Measurements from ENCODE around the gene SYT2. TPM values are rescaled to one million over a fixed set of nuclear protein-coding genes. Genes with fewer than 3 reads are reported as not detected.

Gene SYT2
- total RNA-seq, 1 experiment from 2014 or later = 0.09 TPM

DNA sequence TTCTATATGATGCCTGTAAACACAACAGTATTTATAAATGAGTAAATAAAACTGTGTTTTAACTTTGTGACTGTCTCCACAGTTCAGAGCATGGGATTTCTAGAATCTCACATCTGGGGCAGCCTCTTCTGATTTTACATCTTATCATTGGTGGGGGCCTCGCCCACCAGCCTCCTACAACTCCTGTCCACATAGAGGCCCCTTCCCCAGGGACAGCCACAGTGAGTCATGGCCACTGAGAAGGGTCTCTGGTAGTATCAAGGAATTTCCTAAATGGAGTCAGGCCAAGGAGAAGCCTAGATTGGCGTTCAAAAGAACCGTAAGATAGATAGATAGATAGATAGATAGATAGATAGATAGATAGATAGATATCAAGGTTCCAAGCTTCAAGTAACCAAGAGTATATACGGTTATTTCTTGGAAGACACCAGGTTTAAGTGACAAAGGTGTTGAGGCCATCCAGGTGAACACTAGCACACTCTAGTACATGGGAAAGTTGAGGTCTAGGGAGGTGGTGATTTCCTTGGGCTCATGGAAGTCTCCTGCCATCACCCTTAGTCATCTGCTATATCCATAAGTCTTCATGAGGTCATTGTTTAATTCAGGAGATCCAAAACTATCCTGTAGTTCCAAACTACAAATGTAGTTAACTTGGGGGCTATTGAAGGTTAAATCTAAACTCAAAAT, 121.6 kb downstream of the SYT2 start:
- peaks cover 6% of the 10 kb centered on the region for H3K36me3 Mint-ChIP-seq (ENCODE audit: insufficient read depth, unreplicated experiment)

DNA sequence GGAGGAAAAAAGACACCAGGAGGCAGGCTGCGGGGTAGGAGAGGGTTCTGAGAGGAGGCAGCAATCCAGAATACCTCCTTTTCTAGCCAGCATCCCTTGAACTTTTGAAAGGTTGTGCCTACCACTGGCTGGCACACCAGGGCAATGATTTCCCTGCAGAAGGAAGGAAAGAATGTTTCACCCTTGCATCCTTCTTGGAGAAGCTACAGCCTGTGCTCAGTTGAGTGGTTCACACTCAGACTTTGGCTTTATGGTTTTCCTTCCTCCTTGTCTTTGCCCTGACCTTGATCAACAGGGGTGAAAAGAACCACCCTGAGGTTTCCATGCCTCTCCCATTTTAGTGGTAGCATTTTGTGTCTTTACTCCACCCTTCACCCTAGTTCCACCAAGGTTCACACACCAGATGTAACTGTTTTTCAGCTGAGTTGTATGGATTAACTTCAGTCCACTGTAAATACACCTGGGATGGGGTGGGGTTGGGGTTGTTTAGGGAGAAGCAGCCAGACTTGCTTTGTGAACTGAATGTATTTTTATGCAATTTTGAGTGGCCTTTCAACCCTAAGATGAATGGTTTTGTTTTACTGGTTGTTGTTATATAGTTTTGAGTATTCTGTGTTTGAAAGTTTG, 122.3 kb downstream of the SYT2 start:
- H3K4me3 Mint-ChIP-seq (ENCODE audit: unreplicated experiment) = peak overlapping the region; percentile 6
- H3K27ac Mint-ChIP-seq (ENCODE audit: unreplicated experiment) = peak overlapping the region; percentile 88
- Histone ChIP-seq H3K27me3 (replicated peaks; ENCODE audit: control insufficient read depth, insufficient read depth, low read length) (no peaks in the 10 kb centered on the region), H3K4me1 (peaks cover 21% of the 10 kb centered on the region), H3K36me3 (ENCODE audit: control insufficient read depth, insufficient read depth, low read length) (no peaks in the 10 kb centered on the region), H3K9me3 (no peaks in the 10 kb centered on the region), H3K4me3 (ENCODE audit: low read depth, low read length) (no peak overlapping the region)
- POLR2A ChIA-PET = no interaction called here
- no peaks in the 10 kb centered on the region for H3K27me3 Mint-ChIP-seq (ENCODE audit: insufficient read depth, unreplicated experiment)
- BruUV-seq (replicated peaks) = no TSS peak
- DNase-seq = no peak
- peaks cover 6% of the 10 kb centered on the region for H3K36me3 Mint-ChIP-seq (ENCODE audit: insufficient read depth, unreplicated experiment)
- TF ChIP-seq, protein P1, sequence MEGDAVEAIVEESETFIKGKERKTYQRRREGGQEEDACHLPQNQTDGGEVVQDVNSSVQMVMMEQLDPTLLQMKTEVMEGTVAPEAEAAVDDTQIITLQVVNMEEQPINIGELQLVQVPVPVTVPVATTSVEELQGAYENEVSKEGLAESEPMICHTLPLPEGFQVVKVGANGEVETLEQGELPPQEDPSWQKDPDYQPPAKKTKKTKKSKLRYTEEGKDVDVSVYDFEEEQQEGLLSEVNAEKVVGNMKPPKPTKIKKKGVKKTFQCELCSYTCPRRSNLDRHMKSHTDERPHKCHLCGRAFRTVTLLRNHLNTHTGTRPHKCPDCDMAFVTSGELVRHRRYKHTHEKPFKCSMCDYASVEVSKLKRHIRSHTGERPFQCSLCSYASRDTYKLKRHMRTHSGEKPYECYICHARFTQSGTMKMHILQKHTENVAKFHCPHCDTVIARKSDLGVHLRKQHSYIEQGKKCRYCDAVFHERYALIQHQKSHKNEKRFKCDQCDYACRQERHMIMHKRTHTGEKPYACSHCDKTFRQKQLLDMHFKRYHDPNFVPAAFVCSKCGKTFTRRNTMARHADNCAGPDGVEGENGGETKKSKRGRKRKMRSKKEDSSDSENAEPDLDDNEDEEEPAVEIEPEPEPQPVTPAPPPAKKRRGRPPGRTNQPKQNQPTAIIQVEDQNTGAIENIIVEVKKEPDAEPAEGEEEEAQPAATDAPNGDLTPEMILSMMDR (IDR thresholded peaks at IDR 0.05; ENCODE audit: insufficient read depth in 1 of 2, low read depth in 1 of 2, low read length in 1 of 2, severe bottlenecking in 1 of 2, unreplicated experiment in 1 of 2) = no peak
- no peaks in the 10 kb centered on the region for H3K9me3 Mint-ChIP-seq (ENCODE audit: unreplicated experiment)
- CTCF ChIA-PET = no interaction called here
- intact Hi-C loops (cut with micrococcal nuclease; ENCODE audit: unreplicated experiment) = no loop called here
- H3K4me1 Mint-ChIP-seq (ENCODE audit: low read depth, unreplicated experiment) = peaks cover 20% of the 10 kb centered on the region

More for the DNA sequence above, 121.6 kb downstream of the SYT2 start:
- H3K27me3 ChIP-seq (replicated peaks; ENCODE audit: control insufficient read depth, insufficient read depth, low read length) = no peaks in the 10 kb centered on the region
- DNase-seq = no peak
- CTCF ChIA-PET = interaction anchor here (0.6 kb wide), 1 partner anchor 128 kb away, joined by 3 read pairs; no protein-coding TSS in a partner anchor
- BruUV-seq (replicated peaks) = no TSS peak
- peaks cover 21% of the 10 kb centered on the region for H3K4me1 ChIP-seq
- no peaks in the 10 kb centered on the region for H3K9me3 ChIP-seq
- POLR2A ChIA-PET = no interaction called here
- Mint-ChIP-seq H3K27ac (ENCODE audit: unreplicated experiment) (peak overlapping the region; percentile 88), H3K4me1 (ENCODE audit: low read depth, unreplicated experiment) (peaks cover 20% of the 10 kb centered on the region), H3K27me3 (ENCODE audit: insufficient read depth, unreplicated experiment) (no peaks in the 10 kb centered on the region), H3K9me3 (ENCODE audit: unreplicated experiment) (no peaks in the 10 kb centered on the region), H3K4me3 (ENCODE audit: unreplicated experiment) (no peak overlapping the region)
- TF ChIP-seq, protein P1 (IDR thresholded peaks at IDR 0.05; ENCODE audit: insufficient read depth in 1 of 2, low read depth in 1 of 2, low read length in 1 of 2, severe bottlenecking in 1 of 2, unreplicated experiment in 1 of 2) = no peak
- no peaks in the 10 kb centered on the region for H3K36me3 ChIP-seq (ENCODE audit: control insufficient read depth, insufficient read depth, low read length)
- H3K4me3 ChIP-seq (ENCODE audit: low read depth, low read length) = no peak overlapping the region
- intact Hi-C loops (cut with micrococcal nuclease; ENCODE audit: unreplicated experiment) = no loop called here

DNA sequence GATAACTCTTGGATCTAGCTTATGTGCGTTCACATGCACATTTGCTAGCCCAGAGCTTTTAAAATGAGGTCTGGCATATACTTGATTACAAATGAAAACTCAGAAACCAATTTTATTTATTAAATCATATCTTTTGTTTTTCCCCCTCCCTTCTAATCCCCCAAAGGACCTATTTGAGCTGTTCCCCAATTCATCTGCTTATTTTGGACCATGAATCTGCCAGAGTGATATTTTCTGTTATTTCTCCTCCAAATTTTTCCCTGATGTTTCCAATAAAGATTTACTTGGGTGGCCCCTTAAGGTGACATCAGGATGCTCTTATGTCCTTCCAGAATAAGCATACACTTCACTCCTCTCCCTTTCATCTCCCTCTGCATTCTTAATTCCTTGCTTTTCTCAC, 123.4 kb downstream of the SYT2 start:
- ChIA-PET POLR2A (no interaction called here), CTCF (interaction anchor here (1.4 kb wide), 1 partner anchor 13 kb away, joined by 5 read pairs; no protein-coding TSS in a partner anchor)
- no peaks in the 10 kb centered on the region for H3K27me3 Mint-ChIP-seq (ENCODE audit: insufficient read depth, unreplicated experiment)
- no peaks in the 10 kb centered on the region for H3K9me3 Mint-ChIP-seq (ENCODE audit: unreplicated experiment)
- no peak for DNase-seq
- H3K9me3 ChIP-seq = no peaks in the 10 kb centered on the region
- TF ChIP-seq, protein P1 (IDR thresholded peaks at IDR 0.05; ENCODE audit: insufficient read depth in 1 of 2, low read depth in 1 of 2, low read length in 1 of 2, severe bottlenecking in 1 of 2, unreplicated experiment in 1 of 2) = no peak
- H3K36me3 Mint-ChIP-seq (ENCODE audit: insufficient read depth, unreplicated experiment) = peaks cover 6% of the 10 kb centered on the region
- peaks cover 21% of the 10 kb centered on the region for H3K4me1 ChIP-seq
- H3K36me3 ChIP-seq (ENCODE audit: control insufficient read depth, insufficient read depth, low read length) = no peaks in the 10 kb centered on the region
- intact Hi-C loops (cut with micrococcal nuclease; ENCODE audit: unreplicated experiment) = no loop called here
- peak overlapping the region; percentile 88 for H3K27ac Mint-ChIP-seq (ENCODE audit: unreplicated experiment)
- no peak overlapping the region for H3K4me3 Mint-ChIP-seq (ENCODE audit: unreplicated experiment)
- no peaks in the 10 kb centered on the region for H3K27me3 ChIP-seq (replicated peaks; ENCODE audit: control insufficient read depth, insufficient read depth, low read length)
- BruUV-seq (replicated peaks) = no TSS peak
- peaks cover 20% of the 10 kb centered on the region for H3K4me1 Mint-ChIP-seq (ENCODE audit: low read depth, unreplicated experiment)
- no peak overlapping the region for H3K4me3 ChIP-seq (ENCODE audit: low read depth, low read length)
